SKM-1 treated with dmso at 0.1 percent for 144 hours (cell line): ENCODE data around the gene INSR.
"Not testable (repeated sequence)": the region's sequence is repeated elsewhere in the genome, so short reads cannot be mapped to it uniquely, and the experiment has no call there.

Experiments used
- DNase-seq: peaks from one replicate; lab custom pipeline; 2025; ENCODE audit not compliant: unreplicated experiment; lab: John Stamatoyannopoulos, UW

The INSR gene

DNA sequence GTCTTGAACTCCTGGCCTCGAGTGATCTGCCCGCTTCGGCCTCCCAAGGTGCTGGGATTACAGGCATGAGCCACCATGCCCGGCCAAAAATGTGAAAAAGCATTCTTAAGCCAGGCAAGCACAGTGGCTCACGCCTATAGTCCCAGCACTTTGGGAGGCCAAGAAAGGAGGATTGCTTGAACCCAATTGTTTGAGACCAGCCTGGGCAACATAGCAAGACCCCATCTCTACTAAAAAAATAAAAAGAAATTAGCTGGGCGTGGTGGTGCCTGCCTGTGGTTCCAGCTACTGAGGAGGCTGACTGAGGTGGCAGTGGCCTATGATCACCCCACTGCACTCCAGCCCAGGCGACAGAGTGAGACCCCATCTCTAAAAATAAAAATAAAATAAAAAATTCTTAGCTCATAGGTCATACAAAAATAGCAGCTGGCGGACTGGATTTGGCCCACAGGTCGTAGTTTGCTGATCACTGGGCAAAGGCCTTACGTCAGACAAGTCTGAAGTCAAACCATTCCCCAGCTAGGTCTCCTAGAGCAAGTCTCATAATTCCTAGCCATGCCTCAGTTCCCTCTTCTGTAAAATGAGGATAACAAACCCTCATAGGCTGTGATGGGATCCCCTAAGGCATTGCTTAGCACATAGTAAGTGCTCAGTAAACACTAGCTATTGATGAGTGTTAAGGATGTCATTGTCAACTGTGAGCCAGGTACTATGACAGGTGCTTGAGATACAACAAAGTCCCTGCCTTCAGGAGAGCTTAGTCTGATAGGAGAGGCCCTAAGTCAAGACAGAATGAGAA lies 36.0 kb downstream of the INSR start:
- no peak for DNase-seq

DNA sequence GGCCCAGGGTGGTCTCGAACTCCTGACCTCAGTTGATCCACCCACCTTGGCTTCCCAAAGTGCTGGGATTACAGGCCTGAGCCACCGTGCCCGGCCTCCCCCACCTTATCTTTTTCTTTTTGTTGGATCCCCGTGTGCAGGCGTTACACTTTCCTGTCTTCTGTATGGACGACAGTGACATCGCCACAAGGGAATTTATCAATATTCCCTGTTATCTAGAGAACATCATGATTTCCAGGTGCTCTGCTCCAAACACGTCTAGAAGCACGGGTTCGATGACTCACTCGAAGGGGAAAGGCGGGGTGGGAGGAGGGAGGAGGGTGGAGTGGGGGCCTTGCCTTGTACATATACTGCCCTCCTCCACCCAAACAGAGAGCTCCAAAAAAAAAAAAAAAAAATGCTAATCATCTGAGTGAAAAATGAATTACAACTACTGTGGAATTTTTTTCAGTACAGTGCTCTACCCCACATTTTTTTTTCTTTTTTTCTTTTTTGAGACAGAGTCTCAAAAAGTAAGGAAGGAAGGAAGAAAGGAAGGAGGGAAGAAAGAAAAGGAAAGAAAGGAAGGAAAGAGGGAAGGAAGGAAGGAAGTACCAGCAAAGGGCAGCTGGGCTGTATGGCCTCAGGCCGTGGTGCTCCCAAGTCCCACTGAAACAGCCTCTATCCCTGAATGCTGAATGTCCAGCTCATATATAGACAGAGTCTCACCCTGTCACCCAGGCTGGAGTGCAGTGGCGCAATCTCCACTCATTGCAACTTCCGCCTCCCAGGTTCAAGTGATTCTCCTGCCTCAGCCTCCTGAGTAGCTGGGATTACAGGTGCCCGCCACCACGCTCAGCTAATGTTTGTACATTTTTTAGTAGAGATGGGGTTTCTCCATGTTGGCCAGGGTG lies 36.8 kb downstream of the INSR start:
- no peak for DNase-seq

DNA sequence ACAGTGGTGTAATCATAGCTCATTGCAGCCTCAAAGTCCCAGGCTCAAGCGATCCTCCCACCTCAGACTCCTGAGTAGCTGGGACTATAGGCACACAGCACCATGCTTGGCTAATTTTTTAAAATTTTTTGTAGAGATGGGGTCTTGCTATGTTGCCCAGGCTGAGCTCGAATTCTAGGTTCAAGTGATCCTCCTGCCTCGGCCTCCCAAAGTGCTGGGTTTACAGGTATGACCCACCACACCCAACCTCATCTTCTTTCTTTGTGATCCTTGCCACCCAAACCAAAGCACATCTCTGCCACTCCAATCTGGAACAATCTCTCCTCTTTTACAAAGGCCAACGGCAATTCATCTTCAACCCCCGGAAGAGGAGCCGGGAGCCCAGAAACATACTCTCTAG lies 38.6 kb downstream of the INSR start:
- DNase-seq = no peak

DNA sequence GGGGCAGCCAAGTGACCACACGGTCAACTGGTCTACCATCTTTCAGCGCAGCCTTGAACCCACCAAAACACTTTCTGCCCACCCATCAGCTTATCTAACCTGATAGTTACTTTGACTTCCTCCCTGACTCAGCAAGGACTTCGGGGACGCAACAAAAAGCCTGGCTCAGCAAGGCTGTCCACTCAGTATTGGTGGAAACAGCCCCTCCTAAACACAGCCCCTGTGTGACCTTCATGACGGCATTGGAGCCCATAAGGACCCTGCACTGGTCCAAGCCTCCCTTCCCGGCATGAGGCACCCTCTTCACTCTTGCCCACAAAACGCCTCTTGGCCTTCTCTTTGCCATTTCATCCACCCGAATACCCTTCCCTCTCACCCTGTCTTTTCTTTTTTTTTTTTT lies 39.1 kb downstream of the INSR start:
- DNase-seq = no peak

DNA sequence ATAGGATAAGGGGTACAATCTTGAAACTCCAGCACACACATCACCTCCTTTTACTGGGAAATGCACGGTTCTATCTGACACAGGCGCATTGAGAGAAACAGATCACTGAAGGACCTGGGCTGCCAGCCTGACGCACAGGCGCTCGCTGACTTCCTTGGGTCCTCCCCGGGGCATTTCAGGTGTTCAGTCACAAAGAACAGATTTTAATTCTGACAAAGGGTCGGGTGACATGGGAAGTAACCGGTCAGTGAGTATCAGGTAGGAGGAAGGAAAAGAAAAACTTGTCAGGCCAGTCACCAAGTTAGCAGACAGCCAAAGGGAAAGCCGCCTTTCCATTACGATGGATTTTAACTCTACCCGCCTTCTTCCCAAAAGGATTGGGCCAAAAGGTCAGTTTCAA lies 39.6 kb downstream of the INSR start:
- no peak for DNase-seq

DNA sequence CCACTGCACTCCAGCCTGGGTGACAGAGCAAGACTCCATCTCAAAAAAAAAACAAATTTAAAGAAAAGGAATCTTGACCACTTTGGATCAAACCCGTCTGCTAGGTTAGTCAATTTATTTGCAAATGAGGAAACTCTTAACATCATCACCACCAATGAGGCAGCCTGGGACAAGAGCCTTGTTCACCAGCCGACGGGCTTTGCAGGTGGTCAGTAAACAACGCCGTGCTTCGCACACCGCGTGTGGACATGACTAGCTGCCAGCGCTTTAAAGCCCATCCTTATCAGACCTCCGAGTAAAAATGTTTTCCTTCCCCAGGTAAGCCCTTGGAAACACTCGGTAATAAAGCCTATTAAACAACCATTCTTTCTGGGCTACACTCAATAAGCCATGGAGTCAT lies 41.9 kb downstream of the INSR start:
- no peak for DNase-seq

DNA sequence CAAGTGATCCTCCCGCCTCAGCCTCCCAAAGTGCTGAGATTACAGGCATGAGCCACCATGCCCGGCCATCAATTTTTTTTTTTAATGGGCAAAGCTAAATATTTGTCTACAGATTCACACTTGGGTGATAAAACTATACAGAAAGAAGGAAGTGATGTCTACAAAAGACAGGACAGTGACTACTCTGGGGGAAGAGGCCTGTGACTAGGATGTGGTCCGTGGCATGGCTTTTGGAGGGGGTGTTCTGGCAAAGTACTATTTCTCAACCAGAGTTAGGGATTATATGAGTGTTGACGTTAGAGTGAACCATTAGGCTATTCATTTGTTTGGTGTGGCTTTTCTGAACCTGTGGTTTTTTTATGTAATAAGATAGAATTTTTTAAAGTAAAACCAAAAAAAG lies 42.7 kb downstream of the INSR start:
- DNase-seq = peak; percentile 48

DNA sequence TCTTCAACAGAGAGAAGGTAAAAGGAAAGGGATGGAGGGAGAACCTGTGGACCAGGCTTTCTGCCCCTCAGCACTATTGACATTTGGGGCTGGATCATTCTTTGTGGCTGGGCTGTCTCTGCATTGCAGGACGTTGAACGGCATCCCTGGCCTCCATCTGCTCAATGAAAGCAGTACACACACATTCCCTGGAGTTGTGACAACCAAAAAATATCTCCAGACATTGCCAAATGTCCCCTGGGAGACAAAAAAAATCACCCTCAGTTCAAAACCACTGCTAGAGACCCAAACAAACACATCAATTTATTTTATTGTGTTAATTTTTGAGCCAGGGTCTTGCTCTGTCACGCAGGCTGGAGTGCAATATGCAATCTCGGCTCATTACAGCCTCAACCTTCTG lies 43.3 kb downstream of the INSR start:
- DNase-seq = no peak

DNA sequence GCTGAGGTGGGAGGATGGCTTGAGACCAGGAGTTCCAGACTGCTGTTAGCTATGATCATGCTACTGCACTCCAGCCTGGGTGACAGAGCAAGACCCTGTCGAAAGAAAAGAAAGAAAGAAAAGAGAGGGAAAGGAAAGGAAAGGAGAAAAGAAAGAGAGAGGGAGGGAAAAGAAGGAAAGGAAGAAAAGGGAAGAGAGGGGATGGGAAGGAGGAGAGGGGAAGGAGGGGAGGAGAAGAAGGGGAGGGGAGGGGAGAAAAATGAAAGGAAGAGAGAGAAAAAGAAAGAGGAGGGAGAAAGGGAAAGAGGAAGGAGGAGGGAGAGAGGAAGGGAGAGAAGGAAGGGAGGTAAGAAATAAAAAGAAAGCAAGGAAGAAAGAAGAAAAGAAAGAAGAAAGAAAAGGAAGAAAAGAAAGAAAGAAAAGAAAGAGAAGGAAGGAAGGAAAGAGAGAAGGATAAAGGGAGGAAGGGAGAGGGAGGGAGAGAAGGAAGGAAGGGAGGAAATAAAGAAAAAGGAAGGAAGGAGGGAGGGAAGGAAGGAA lies 44.1 kb downstream of the INSR start:
- no peak for DNase-seq

DNA sequence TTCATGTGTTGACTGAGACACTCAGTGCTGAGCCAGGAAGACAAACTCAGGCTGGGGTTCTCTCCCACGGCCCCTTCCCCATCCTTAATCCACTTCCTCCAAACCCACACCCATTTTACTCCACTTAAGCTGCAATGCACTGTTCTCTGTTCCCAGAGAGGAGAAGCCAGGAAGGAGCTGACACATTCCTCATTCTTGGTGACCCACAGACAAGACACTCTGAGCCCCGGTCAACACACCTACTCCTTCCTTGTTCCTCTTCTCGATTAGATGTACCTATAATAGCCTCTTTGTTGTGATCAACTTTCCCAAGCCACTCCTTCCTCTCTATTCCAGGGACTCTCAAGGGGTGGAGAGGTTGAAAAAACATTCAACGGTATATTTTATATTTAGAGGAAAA lies 47.1 kb downstream of the INSR start:
- no peak for DNase-seq

DNA sequence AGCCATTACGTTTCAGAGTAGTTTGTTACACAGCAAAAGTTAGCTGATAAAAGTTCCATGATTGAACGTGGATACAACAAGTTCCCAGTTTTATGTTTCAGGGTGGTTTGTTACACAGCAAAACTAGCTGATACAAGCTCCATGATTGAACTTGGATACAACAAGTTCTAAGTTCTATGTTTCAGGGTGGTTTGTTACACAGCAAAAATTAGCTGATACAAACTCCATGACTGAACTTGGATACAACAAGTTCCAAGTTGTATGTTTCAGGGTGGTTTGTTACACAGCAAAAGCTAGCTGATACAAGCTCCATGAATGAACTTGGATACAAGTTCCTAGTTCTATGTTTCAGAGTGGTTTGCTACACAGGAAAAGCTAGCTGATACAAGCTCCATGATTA lies 47.6 kb downstream of the INSR start:
- no peak for DNase-seq

DNA sequence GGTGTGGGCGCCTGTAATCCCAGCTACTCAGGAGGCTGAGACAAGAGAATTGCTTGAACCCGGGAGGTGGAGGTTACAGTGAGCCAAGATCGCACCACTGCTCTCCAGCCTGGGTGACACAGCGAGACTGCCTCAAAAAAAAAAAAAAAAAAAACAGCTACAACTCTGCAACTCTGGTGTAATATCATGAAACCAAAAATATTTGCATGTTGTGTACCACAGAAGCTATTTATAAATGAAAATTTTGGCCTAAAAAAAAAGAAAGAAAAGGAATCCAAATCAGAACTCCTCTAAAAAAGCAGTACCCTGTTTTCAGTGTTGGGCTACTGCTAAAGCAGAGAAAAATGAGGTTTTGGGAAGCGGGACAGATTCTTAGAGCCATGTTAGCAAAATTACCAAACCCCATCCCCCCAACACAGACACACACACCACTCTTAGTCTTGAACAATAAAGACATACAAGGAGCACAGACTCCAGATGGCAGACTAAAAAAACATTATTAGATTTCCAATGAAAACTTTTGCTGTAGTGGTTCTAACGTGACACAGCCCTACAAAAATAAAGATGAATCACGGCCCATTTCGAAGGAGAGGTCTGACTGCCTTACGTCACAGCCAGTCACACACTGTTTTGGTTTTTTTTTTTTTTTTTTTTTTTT lies 51.5 kb downstream of the INSR start:
- no peak for DNase-seq

DNA sequence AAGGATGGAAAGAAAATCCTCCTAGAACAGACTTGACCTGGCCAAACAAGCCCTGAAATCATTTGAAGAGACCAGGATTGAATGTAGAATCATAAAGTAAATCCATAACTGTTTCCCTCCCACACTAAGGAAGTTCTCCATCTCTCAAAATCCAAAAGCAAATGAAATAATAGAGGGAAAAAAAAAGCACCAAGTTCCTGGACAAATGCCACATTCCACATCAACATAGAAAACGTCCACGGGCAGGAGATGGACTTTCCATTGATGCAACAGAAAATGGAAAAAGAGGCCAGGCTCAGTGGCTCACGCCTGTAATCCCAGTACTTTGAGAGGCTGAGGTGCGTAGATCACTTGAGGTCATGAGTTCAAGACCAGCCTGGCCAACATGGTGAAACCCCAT lies 56.2 kb downstream of the INSR start:
- DNase-seq = no peak

DNA sequence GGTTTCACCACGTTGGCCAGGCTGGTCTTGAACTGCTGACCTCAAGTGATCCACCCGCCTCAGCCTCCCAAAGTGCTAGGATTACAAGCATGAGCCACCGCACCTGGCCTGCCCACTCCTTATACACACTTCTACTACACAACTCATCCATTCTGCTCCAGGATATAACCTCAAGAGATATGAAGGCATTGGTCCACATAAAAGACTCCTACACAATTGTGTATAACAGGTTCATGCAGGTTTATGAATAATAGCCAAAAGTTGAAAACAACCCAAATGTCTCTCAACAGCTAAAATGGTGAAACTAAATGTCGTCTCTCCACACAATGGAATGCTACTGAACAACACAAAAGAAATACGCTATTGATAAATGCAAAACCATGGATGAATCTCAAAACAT lies 58.1 kb downstream of the INSR start:
- DNase-seq = no peak

DNA sequence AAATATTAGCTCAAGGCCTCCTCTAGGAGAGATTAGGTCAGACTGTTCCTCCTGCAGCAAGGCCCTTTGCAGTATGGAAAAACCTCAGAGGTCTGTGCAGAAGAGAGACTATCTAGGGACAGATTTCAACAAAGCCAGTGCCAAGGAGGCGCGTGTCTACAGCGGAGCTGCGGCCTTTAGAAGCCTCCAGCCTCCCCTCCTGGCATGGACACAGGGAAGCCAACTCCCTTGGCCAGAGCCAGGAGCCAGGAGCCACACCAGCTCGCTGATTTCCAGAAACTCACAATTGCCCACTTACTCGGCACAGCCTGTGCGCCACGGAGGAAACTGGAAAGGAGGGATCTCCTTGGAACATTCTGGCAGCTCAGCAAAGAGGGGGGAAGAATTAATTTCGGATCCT lies 63.4 kb downstream of the INSR start:
- no peak for DNase-seq

DNA sequence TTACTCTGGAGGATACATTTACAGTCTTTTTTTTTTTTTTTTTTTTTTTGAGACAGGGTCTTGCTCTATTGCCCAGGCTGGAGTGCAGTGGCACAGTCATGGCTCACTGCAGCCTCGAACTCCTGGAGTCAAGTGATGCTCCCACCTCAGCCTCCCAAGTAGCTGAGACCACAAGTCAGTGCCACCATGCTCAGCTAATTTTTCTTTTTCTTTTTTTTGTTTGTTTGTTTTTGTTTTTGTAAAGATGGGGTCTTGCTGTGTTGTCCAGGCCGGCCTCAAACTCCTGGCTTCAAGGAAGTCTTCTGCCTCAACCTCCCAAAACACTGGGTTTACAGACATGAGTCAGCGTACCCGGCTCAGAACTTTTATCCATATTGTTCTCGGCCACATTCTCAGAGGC lies 64.5 kb downstream of the INSR start:
- DNase-seq = no peak

DNA sequence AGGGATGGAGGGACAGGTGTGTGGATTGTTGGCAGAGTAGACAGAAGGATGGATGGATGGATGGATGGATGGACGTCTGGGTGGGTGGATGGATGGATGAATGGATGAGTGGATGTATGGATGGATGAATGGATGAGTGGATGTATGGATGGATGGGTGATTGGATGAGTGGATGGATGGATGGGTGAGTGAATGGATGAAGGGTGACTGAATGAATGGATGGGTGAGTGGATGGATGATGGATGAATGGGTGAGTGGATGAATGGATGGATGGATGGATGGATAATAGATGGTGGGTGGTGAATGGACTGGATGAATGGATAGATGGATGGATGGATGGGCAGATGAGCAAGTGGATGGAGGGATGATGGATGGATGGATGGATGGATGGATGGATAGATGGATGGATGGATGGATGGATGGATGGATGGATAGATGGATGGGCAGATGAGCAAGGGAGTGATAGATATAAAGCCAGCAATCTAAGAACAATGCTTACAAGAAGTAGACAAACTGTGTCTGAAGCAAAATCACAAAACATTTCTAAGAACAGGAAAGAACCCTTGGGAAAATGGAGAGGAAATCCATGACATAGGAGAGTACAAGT lies 65.2 kb downstream of the INSR start:
- DNase-seq = no peak

DNA sequence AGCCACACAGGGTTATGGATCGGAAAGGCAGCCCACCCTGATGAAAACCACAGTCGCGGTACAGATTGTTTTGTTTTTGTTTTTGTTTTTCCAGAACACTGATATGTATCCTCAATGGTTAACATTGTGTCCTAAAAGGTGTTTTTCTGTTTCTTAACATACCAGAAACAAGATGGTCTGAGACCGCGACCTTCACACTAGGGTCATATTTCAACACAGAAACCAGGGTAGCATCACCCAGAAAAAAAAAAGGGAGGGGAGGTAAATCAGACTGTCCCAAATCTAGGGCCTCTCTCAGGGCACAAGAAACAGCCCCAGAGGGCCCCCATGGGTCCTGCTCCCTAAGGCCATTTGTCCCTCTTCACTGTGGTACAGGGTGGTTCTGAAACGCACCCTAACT lies 66.5 kb downstream of the INSR start:
- DNase-seq = no peak

DNA sequence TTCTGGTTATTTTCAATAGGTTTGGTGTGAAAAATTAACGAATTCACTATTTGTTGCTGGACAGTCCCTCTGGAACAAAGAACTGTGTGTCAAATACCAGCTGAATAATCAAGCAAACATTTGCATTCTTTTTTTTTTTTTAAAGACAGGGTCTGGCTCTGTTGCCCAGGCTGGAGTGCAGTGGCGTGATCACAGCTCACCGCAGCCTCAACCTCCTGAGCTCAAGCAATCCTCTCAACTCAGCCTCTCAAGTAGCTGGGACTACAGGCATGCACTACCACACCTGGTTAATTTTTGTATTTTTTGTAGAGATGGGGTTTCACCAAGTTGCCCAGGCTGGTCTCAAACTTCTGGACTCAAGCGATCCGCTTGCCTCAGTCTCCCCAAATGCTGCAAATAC lies 67.1 kb downstream of the INSR start:
- DNase-seq = not testable (repeated sequence)

DNA sequence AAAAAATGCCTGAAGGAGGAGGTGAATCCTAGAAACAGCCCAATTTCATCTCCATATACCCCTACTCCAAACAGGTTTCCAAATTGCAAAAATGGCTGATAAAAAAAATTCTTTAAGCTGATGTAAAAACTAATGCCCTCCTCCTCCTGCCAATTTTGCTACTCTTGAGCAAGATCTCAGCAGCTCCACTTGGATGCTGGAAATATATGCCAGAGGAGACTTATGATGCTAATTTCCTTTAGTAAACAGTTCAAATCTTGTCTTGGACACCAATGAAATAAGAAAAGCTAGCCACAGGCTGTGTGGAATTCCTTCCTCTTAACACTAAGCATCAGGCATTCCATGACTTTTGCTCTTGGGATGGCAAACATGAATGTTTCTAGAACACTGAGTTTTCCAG lies 67.5 kb downstream of the INSR start:
- DNase-seq = no peak

DNA sequence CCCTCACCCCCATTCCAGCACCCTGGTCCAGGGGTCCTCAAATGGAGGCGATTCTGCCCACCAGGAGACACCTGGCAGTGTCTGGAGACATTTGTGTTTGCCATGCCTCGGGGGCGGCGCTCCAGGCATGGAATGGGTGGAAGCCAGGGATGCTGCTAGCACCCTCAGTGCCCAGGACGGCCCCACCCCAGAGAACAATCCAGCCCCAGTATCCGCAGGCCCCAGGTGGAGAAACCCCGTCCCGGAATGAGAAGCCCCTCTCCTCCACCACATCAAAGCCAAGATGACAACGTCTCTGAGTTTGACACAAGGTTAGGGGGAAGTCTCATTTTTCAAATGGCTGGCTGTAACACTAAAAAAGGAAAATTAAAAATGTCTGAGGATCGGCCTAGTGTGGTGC lies 68.5 kb downstream of the INSR start:
- no peak for DNase-seq
